Stimulated activated CD8-positive, alpha-beta memory T cell treated with anti-CD3 and anti-CD28 coated beads, Interleukin-15, amount 100 ng/mL, for 4 hours (primary cell): ENCODE measurements around the gene GPR155.
A peak's percentile ranks its signal among the peaks of the same experiment; 100 is the strongest.
"Not testable (repeated sequence)": the region's sequence is repeated elsewhere in the genome, so short reads cannot be mapped to it uniquely, and the experiment has no call there.

Source experiments
- DNase-seq, 2 donors: peaks; one replicate each; pipeline ENCODE4 v3.0.0-alpha.2; 2020; ENCODE audit warnings: low read depth in 2 of 2

The GPR155 gene

DNA sequence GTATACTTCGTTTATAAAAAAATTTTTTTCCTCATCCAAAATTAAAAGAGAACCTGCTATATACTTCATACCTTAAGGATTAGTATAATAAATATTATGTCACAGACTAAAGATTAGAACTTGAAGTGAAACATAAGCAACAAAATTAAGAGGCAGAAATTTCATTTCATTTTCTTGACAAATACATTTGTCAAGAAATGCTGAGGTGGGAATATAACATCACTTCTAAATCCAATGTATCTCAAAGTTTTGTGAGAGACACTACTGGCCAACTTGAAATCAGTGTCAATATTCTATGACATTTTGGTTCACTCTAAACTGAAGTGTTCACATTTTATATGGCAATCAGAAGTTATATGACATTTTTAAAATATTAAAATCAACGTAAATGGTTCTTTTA, 47.5 kb downstream of the GPR155 start:
- DNase-seq, result no peak

DNA sequence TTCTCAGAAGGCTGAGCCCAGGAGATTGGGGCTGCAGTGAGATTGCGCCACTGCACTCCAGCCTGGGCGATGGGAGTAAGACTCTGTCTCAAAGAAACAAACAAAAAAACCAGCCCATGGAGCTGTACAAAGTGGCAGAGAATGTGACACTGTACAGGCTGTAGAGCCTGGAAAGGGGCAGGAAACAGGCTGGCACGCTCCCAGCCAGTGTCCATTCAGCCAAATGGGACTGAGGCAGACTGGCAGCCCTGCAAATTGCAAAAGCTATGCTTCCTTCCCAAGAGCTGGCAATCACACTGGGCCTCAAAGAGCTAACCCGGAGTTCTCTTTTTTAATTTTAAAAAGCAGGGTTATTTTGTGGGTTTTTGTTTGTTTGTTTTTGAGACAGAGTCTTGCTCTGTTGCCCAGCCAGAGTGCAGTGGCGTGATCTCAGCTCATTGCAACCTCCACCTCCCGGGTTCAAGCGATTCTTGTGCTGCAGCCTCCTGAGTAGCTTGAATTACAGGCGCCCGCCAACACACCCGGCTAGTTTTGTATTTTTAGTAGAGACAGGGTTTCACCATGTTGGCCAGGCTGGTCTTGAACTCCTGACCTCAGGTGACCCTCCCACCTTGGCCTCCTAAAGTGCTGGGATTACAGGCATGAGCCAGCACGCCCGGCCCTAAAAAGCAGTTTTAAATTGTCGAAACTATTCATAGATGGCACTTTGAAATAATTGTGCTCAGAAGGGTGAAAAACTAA, 48.5 kb downstream of the GPR155 start:
- DNase-seq, result no peak

DNA sequence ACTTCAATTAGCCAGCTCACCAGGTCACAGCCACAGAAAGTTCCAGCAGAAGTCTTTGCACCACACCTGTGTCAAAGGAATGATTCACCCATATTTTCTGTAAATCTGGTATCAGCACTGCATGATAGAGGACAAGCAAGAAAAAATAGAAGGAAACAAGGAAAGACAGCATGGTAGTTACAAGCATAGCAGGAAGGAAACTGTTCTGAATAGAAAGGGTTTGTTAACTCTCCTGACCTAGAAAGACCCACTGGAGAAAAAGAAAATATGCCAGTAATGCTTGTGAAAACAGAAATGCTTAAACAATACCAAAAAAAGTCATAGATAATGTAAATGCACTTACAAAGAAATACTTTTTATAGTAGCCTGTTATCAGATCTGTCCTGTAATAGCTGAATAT, 50.5 kb downstream of the GPR155 start:
- no peak for DNase-seq

DNA sequence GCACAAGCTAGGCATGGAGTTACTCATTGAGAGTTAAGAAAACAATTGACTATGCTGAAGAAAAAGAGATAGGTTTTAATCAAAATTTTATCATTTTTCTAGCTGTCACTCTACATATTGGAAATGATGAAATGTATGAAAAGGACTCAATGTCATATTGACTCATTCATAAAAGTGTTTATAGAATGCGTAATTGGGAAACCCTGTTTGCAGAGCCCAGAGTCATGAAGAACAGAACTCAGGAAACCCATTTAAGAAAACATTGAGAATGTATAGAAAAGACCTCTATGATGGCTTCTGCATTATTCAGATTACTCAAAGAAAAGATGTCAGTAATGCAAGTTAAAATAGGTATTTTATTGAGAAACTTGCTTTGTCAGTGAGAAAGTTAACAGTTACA, 54.9 kb downstream of the GPR155 start:
- DNase-seq, result no peak

DNA sequence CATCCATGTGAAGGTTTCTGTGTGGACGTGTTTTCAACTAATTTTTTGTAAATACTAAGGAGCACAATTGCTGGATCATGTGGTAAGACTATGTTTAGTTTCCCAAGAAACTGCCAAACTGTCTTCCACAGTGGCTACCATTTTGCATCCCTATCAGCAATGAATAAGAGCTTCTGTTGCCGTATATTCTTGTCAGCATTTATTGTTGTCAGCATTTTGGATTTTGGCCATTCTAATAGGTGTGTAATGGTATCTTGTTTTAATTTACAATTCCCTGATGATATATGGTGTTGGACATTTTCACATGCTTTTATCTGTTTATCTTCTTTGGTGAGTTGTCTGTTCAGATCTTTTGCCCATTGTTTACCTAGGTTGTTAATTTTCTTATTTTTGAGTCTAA, 56.8 kb downstream of the GPR155 start:
- DNase-seq, result no peak

DNA sequence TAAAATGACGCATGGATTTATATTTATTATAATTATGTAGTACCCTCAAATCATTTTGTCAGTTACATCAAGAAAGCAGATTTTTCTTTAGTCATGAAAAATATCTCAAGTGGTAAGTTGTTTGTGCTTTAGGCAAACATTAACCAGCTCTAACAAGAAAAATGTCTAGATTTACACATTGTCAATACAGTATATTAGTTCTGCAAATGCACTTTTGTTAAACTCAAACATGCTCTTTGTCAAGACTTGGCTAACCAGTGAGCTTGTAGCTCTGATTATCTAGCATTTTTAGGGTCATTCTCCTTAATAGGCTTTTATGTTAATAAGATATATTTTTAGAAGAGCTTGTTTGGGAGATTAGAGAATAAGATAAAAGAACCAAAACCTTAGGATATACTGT, 58.6 kb downstream of the GPR155 start:
- no peak for DNase-seq

DNA sequence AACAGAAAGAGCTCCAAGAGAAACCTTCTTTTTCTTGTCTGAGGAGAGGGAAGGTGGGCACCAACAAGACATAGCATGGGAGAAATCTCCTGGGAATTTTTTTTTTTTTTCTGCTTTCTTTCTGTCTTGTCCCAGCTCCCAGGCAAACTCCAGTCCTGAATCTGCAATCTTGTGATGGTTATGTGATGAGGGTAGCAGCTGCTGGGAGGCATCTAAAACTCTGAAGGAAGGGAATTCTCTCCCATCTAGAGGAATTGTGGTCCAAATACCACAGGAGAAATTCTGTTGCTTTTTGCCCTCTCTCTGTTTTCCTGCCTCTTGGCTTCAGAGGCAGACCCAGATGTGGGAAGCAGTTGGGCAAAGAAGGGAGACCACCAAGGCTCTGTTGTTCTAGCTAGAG, 74.6 kb downstream of the GPR155 start:
- DNase-seq, result no peak

DNA sequence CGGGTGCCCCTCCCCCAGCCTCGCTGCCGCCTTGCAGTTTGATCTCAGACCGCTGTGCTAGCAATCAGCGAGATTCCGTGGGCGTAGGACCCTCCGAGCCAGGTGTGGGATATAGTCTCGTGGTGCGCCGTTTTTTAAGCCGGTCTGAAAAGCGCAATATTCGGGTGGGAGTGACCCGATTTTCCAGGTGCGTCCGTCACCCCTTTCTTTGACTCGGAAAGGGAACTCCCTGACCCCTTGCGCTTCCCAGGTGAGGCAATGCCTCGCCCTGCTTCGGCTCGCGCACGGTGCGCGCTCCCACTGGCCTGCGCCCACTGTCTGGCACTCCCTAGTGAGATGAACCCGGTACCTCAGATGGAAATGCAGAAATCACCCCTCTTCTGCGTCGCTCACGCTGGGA, 76.8 kb downstream of the GPR155 start:
- not testable (repeated sequence) for DNase-seq

DNA sequence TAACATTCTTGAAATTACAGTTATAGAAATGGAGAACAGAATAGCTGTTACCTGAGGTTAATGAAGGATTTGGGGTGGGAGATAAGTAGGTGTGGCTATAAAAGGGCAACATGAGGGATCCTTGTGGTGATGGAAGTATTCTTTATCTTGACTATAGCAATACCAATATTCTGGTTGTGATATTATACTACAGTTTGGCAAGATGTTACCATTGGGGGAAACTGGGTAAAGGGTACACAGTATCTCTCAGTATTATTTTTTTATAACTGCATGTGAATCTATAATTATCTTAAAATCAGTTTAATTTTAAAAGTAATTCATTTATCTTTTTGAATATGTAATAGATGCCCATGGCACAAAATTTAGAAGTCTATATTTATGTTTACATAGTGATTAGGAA, 83.2 kb downstream of the GPR155 start:
- no peak for DNase-seq

DNA sequence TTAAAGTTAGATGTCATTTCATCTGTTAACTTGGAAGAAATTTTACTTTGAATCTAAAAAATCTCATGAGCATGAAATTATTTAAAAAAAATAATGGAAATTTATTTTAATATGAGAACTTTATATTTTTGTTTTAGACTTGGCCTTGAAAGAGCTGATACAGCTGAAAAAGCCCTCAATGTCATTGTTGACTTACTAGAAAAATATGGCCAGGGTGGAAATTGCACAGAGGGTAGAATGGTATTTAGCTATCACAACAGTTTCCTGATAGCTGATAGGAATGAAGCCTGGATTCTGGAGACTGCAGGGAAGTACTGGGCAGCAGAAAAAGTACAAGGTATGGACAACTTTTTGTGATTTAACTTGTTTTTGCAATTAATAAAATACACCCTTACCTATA, 86.0 kb downstream of the GPR155 start:
- no peak for DNase-seq

DNA sequence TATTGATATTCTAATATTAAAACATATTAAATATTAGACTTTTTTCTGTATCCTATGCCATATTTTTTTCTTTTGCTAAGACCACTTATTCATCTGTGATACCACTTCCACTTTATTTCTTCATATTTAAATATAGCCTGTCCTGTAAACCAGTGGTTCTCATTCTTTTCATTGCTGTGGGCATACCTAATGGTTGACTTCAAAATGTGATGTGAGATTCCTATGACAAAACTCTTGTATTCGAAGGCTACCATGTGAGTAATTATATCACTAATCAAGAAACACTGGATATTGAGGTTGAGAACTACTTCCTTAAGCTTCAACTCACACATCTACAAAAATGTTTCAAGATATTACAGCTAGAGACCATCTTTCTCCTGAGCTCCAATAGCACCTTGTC, 87.7 kb downstream of the GPR155 start:
- no peak for DNase-seq

DNA sequence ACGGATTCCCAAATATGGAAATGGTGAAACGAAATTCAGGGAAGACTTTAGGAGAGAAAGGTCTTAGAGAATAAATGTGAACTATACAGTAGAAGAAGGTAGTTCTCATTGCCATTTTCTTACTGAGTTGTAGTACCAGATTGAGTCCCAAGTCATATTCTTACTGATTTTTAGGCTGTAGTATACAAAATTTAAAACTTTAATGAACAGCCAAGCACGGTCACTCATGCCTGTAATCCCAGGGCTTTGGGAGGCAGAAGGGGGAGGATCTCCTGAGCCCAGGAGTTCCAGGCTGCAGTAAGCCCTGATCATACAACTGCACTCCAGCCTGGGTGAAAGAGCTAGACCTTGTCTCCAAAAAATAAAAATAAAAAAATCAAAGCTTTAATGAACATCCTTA, 89.1 kb downstream of the GPR155 start:
- no peak for DNase-seq

DNA sequence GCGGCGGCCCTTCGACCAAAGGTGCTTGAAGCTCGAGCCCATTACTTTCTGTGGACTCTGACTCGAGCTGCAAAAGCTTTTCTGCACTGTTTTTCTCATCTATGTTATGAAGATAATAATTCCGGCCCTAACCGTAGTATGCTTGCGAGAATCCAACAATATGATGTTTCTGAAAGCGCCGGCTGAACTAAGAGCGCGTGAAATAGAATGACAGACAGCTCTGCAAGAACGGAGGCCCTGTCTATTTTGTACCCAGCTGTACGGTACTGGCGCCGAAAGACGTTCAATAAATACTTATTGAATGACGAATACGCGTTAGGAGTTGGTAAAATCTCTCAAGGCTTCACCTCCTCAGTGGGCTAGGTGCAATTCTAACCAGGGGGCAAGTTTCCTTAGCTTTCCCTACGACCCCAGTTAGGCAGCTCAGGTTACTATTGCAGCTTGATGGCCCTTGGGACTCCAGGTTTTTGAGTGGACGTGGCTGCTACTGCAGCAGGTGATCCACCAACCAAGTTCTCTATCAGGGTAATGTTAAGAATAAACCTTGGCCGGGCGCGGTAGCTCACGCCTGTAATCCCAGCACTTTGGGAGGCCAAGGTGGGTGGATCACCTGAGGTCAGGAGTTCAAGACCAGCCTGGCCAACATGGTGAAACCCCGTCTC, 90.7 kb downstream of the GPR155 start:
- no peak for DNase-seq

DNA sequence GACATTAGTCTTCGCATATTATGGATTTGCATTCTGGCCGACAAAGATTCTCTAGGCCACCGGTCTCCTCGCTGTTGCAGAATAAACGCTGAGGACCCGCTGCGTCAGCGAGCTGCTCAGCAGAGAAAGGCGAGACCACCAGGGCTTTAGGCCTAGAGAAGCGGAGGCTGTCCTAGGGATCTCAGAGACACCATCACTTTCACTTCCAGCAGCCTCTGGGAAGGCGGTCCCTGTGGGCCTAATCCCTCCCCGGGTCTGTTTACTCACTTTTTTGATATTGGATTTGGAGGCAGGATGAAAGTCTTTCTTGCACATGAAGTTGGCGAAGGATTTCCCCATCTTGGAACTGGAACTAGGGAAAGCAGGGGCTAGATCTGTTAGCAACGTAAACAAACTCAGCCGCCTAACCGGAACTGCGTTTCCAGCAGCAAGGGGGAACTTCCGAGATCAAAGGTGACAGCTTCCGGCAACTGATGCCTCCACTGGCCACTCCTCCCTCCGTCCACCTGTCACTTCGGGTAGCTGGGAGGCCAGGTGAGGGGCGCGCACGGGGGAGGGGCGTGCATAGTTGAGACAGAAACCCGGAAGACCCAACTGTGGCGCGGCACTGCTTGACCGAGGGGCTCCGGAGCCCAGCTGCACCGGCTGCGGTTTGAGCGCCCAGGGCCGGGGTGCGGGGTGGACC, 91.4 kb downstream of the GPR155 start, which contains the start of gene SCRN3:
Gene SCRN3, plus strand, starts transcription at position 447 of the 685 bp plus-strand sequence. CDS start 2,554 bp downstream, outside the sequence.
- DNase-seq, result peak; percentile 46 to 63

DNA sequence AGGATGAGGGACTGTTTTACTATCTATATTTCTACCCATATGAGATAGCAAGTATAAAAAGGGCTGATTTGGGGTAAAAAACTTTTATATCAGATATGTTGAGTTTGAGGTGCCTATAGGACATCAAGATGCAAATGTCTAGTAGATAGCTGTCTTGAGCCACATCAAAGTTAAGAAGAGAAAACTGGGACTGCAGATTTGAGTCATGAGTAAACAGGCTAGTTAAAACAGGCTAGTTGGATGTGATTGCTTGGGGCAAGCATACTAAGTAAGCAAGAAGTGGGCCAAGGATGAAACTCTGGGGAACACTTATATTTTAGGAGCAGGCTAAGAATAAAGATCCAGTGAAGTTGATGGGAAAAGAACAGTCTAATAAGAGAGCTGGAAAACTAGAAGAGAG, 94.1 kb downstream of the GPR155 start:
- no peak for DNase-seq

DNA sequence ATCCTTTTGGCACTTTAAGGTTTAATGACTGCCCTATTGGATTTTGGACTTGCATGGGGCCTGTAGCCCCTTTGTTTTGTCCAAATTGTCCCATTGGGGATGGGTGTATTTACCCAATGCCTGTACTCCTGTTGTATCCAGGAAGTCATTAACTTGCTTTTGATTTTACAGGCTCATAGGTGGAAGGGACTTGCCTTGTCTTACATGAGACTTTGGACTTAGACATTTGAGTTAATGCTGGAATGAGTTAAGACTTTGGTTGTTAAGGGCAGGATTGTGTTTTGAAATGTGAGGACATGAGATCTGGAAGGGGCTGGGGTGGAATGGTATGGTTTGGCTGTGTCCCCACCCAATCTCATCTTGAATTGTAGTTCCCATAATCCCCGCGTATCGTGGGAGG, 96.5 kb downstream of the GPR155 start:
- DNase-seq, result not testable (repeated sequence)

DNA sequence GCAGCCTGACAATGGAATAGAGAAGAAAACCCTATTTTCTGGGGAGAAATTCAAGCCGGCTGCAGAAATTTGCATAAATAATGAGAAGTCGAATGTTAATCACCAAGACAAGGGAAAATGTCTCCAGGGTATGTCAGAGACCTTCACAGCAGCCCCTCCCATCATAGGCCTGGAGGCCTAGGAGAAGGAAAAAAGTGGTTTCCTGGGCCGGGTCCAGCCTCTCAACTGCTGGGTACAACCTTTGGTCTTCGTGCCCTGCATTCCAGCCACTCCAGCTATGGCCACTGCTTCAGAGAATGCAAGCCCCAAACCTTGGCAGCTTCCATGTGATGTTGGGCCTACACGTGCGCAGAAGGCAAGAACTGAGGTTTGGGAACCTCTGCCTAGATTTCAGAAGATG, 97.3 kb downstream of the GPR155 start:
- no peak for DNase-seq

DNA sequence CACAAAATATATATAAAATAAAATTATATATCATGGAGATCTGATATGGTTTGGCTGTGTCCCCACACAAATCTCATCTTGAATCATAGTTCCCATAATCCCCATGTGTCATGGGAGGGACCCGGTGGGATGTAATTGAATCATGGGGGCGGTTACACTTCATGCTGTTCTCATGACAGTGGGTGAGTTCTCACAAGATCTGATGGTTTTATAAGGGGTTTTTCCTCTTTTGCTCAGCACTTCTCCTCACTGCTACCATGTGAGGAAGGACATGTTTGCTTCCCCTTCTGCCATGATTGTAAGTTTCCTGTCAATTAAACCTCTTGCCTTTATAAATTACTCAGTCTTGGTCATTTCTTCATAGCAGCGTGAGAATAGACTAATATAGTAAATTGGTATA, 98.1 kb downstream of the GPR155 start:
- DNase-seq, result not testable (repeated sequence)

DNA sequence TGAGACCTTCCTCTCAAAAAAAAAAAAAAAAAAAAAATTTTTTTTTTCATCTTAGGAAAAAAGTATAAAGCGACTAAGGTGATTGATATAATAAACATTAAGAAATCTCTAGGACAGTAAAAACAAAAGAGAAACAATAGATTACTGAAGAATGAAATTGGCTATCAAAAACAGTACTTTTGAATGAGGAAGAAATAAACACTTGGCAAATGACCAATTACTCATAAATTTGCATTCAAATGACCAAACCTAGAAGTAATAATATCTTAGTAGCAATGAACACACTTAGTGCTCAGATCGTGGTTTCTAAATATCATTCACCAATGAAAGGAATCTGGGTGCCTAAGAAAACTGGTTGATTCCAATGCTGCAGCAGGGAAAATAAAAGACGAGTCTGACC, 101.6 kb downstream of the GPR155 start:
- DNase-seq, result no peak

DNA sequence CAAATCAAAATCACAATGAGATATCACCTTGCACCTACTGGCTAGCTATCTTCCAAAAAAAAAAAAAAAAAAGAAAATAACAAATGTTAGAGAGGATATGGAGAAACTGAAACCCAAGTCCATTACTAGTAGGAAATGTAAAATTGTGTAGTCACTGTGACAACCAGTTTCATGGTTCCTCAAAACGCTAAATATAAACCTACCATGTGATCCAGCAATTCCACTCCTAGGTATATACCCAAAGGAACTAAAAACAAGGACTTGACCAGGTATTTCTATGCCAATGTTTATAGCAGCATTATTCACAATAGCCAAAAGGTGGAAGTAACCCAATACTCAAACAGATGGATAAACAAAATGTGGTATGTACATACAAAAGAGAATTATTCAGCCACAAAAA, 103.0 kb downstream of the GPR155 start:
- no peak for DNase-seq
